ENCODE data around the gene HMX2.

DNA sequence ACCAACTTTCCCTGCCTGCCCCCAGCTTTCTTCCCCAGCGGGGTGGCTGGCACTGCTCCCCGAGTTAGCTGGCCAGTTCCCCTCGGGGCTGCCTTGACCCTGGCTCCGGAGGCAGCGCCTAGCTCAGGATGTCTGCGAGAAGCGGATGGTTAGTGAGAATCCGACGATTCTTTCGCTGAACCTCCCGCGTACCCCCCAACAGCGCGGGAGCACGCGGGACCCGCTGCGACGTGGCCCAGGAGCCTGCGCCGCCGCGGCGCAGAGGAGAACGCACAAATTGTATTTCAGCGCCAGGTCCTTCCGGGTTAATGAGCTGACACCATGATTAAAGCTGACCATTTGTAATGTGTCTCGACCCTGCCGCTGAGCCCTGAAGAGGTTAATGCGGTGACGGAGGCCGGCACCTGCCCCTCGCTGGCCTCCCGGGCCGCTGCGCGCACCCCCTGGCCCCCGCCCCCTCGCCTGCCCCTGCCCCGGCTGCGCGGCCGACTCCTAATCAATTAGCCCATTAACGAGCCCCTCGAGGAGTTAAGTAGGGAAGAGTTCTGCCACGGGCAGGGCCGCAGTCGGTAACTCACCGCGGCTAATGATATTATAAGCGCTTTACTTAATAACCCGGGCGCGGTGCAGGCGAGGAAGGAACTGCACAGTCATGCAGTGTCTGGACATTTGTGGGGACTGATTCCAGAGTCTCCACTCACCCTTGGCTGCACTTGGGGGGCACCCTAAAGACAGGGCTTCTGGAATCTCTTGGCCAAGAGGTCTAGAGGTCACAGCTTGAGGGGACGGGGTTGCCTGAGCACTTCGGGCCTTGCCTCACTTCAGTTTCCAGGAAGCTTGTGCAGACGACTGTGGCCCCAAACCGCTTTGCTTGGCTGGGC, 1.7 kb upstream of the HMX2 start:
- TF ChIP-seq POLR2A (IDR thresholded peaks at IDR 0.05; ENCODE audit: low read depth, low read length) (no peak), POLR2AphosphoS5 (IDR thresholded peaks at IDR 0.05; ENCODE audit: low read depth, low read length) (no peak), TAF1 (IDR thresholded peaks at IDR 0.05; ENCODE audit: low read depth, low read length) (no peak)
